Keratinocyte (primary cell): ENCODE results near the gene HOXD13. TPM values are rescaled to one million over a fixed set of nuclear protein-coding genes. Genes with fewer than 3 reads are reported as not detected.
A peak's percentile ranks its signal among the peaks of the same experiment; 100 is the strongest.

Experiments
- DNase-seq: peaks from one replicate; pipeline ENCODE4 v3.0.0-alpha.2; 2011; ENCODE audit warnings: low read depth, missing footprints, low spot score
- FAIRE-seq: peaks from 2 replicates; lab custom pipeline; 2011; peaks lifted over from hg19 to GRCh38; lab: Jason Lieb, UNC
- H2AFZ ChIP-seq: 2 replicates; pipeline ENCODE4 v1.6.0; 2012; ENCODE audit warnings: low read length, control low read depth, inconsistent platforms; ENCODE audit not compliant: control insufficient read depth
- H3K27ac ChIP-seq: 2 replicates; pipeline ENCODE4 v1.5.1; 2011; ENCODE audit warnings: low read length; ENCODE audit not compliant: control insufficient read depth, insufficient read depth
- H3K27me3 ChIP-seq: 3 replicates; pipeline ENCODE4 v1.6.0; 2011; ENCODE audit warnings: low read length; ENCODE audit not compliant: control insufficient read depth, insufficient read depth; ENCODE audit errors: extremely low read depth
- H3K36me3 ChIP-seq, 2 experiments: 2 replicates in 1 of 2; 3 replicates in 1 of 2; pipeline ENCODE4 v1.5.1; 2011; ENCODE audit warnings: low read length in 2 of 2, mild to moderate bottlenecking in 1 of 2; ENCODE audit not compliant: control insufficient read depth in 2 of 2, insufficient read depth in 2 of 2; ENCODE audit errors: extremely low read depth in 1 of 2
- H3K4me1 ChIP-seq: 3 replicates; pipeline ENCODE4 v1.5.1; 2011; ENCODE audit warnings: low read length; ENCODE audit not compliant: control insufficient read depth, insufficient read depth; ENCODE audit errors: extremely low read depth
- H3K4me2 ChIP-seq: 3 replicates; pipeline ENCODE4 v1.6.0; 2011; ENCODE audit warnings: low read depth, low read length; ENCODE audit not compliant: control insufficient read depth, insufficient read depth; ENCODE audit errors: extremely low read depth
- H3K4me3 ChIP-seq, 3 experiments: fragments of 200-600 bp in 1 of 3; sonication (generic) in 1 of 3; 2 replicates in 2 of 3; 3 replicates in 1 of 3; pipeline ENCODE4 v1.5.1; 2011 to 2016; ENCODE audit warnings: low read length in 3 of 3, mild to moderate bottlenecking in 3 of 3, control low read depth in 2 of 3, inconsistent platforms in 1 of 3, low read depth in 1 of 3, mixed read lengths in 1 of 3, mixed run types in 1 of 3, moderate library complexity in 1 of 3; ENCODE audit not compliant: control insufficient read depth in 2 of 3, insufficient read depth in 2 of 3; ENCODE audit errors: extremely low read depth in 1 of 3
- H3K79me2 ChIP-seq: 2 replicates; pipeline ENCODE4 v1.6.0; 2012; ENCODE audit warnings: low read length; ENCODE audit not compliant: control insufficient read depth, insufficient read depth
- H3K9ac ChIP-seq: 3 replicates; pipeline ENCODE4 v1.6.0; 2011; ENCODE audit warnings: low read length; ENCODE audit not compliant: control insufficient read depth, insufficient read depth; ENCODE audit errors: extremely low read depth
- H3K9me1 ChIP-seq: 3 replicates; pipeline ENCODE4 v1.6.0; 2011; ENCODE audit warnings: low read length; ENCODE audit not compliant: control insufficient read depth, insufficient read depth; ENCODE audit errors: extremely low read depth
- H3K9me3 ChIP-seq: 2 replicates; pipeline ENCODE4 v1.5.1; 2012; ENCODE audit warnings: low read depth, low read length; ENCODE audit not compliant: control insufficient read depth
- H4K20me1 ChIP-seq: 3 replicates; pipeline ENCODE4 v1.6.0; 2011; ENCODE audit warnings: low read length; ENCODE audit not compliant: control insufficient read depth, insufficient read depth; ENCODE audit errors: extremely low read depth
- EZH2 ChIP-seq: IDR thresholded peaks from one replicate; pipeline ENCODE4 v1.6.1; 2012; ENCODE audit warnings: inconsistent platforms, mild to moderate bottlenecking, low read length, moderate library complexity
- dilution Hi-C: fragments of 300-500 bp; cut with MboI; formaldehyde crosslinking; loops from one replicate; pipeline ENCODE4 v1.7.0; 2020; ENCODE audit warnings: low sequenced_read_pairs; ENCODE audit not compliant: extremely low pct_ligation_motif_present
- polyA plus RNA-seq, 5 experiments: library from polyadenylated mRNA; depleted of rRNA in 3 of 5; stranded (reverse) in 3 of 5; stranded (forward) in 1 of 5; unstranded in 1 of 5; fragments of >200 nt; gene quantifications; 1 replicate in 1 of 5; 2 replicates in 3 of 5; 3 replicates in 1 of 5; pipeline versions ENCODE4 v1.2.1 to v1.2.3, GENCODE V29; 2011 to 2012; ENCODE audit warnings: missing spikeins in 2 of 5, low read depth in 1 of 5, low replicate concordance in 1 of 5
- TF ChIP-seq, protein P1 (sequence below), 3 experiments: IDR thresholded peaks in 1 of 3; conservative IDR thresholded peaks in 1 of 3; optimal IDR thresholded peaks in 1 of 3; 2 replicates in 2 of 3; 3 replicates in 1 of 3; pipeline versions ENCODE3 to v1.5.1; 2011; ENCODE audit warnings: low read length in 3 of 3, mild to moderate bottlenecking in 3 of 3, moderate library complexity in 2 of 3, control low read depth in 1 of 3, inconsistent platforms in 1 of 3; ENCODE audit not compliant: insufficient read depth in 2 of 3; ENCODE audit errors: extremely low read depth in 1 of 3

HOXD13 gene
- polyA plus RNA-seq, 1 donor (not counting 4 experiments of a cell fraction or from before 2014, with no cell fraction given): not detected

DNA sequence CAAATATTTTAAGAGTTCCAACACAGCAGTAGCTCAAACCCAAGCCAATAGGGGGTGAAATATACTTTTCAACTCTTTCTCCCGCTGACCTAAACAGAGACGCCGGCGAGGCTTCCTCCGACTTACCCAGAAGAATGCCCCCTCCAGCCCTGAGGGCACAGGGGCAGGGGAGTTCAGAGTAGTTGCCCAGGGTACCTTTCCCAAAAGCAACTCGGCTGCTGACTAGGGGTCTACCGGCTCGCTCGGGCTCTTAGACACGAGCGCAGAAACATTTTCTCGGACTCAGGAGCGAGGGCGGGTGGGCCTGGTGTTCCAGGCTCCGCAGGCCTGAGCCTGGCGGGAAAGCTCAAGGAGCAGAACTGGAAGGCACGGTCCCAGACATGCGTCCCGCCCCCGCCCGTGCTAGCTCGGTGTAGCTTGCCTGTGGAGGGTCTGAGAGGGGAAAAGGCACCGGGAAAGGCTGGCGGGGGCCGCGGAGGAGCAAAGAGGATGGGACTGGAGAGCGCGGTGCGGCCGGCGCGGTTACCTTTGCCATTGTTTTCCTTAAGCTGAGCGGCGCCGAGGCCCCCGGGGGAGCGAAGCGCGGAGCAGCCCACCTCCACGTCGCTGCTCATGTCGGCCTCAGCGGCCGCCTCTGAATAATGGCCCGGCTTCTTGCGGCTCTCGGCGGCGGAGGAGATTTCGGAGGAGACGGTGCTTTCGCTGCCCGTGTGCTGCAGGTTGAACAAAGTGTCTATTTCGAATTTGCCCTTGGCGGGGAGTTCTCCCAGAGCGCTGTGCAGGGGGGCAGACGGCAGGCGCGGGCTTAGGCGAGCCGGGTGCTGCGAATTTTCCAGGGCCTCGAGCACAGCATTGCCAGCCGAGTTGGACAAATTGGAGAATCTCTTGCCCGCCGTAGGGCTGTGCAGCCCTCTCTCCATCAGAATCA lies 9.4 kb upstream of the HOXD13 start:
- Histone ChIP-seq H3K4me2 (no peak overlapping the region), H3K27ac (no peak overlapping the region), H3K27me3 (peaks cover 98% of the 10 kb centered on the region), H4K20me1 (no peaks in the 10 kb centered on the region), H3K36me3 (no peaks in the 10 kb centered on the region), H3K9ac (no peak overlapping the region), H3K9me3 (peaks cover 18% of the 10 kb centered on the region), H3K79me2 (no peaks in the 10 kb centered on the region), H3K4me3 (no peak overlapping the region), H3K4me1 (no peaks in the 10 kb centered on the region), H3K9me1 (no peaks in the 10 kb centered on the region), H2AFZ (no peak overlapping the region)
- dilution Hi-C loops: no loop called here
- FAIRE-seq (no peak), DNase-seq (no peak)
- peak; percentile 29 for TF ChIP-seq EZH2
- TF ChIP-seq, protein P1, sequence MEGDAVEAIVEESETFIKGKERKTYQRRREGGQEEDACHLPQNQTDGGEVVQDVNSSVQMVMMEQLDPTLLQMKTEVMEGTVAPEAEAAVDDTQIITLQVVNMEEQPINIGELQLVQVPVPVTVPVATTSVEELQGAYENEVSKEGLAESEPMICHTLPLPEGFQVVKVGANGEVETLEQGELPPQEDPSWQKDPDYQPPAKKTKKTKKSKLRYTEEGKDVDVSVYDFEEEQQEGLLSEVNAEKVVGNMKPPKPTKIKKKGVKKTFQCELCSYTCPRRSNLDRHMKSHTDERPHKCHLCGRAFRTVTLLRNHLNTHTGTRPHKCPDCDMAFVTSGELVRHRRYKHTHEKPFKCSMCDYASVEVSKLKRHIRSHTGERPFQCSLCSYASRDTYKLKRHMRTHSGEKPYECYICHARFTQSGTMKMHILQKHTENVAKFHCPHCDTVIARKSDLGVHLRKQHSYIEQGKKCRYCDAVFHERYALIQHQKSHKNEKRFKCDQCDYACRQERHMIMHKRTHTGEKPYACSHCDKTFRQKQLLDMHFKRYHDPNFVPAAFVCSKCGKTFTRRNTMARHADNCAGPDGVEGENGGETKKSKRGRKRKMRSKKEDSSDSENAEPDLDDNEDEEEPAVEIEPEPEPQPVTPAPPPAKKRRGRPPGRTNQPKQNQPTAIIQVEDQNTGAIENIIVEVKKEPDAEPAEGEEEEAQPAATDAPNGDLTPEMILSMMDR (optimal IDR thresholded peaks at IDR 0.05 in 1 of 3, IDR thresholded peaks at IDR 0.05 in 1 of 3, conservative IDR thresholded peaks at IDR 0.05 in 1 of 3; ENCODE audit: extremely low read depth in 1 of 3, insufficient read depth in 2 of 3, low read length in 3 of 3): no peak

DNA sequence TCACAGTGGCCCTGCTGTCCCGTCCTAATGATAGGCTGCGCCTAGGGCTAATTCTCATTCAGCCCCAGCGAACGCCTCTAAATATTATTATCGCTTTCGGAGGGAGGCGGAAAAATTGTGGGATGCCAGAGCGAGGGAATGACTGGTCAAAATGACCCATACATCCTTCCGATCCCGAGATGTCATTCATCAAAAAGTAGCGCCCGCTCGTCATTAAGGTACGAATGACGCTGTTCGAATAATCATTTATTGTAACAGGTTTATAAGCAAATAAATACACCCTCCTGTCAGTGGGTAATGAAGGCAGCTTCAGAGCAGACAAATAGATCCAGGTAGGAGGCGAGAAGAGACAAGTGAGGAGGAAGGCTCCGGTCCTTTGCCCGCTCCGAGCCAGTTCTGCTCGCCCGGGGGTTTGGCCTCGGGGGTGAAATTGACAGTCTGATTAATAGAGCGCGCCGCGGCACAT lies 8.7 kb upstream of the HOXD13 start, which contains the start of gene EVX2:
TSS of gene EVX2 (minus strand) at position 167 of the 466 bp plus-strand sequence. CDS start 186 bp downstream, outside the sequence.
- FAIRE-seq: no peak

More for the DNA sequence above, 8.7 kb upstream of the HOXD13 start, which contains the start of gene EVX2:
- Histone ChIP-seq H3K9me3 (peaks cover 16% of the 10 kb centered on the region), H3K4me2 (no peak within 1 kb of the TSS), H3K9me1 (no peaks in the 10 kb centered on the region), H3K4me3 (no peak within 1 kb of the TSS), H3K27ac (no peak within 1 kb of the TSS), H4K20me1 (no peaks in the 10 kb centered on the region), H3K36me3 (no peaks in the 10 kb centered on the region), H3K79me2 (no peaks in the 10 kb centered on the region), H3K27me3 (peaks cover 98% of the 10 kb centered on the region), H3K9ac (no peak within 1 kb of the TSS), H2AFZ (no peak within 1 kb of the TSS), H3K4me1 (no peaks in the 10 kb centered on the region)
- TF ChIP-seq, protein P1 (optimal IDR thresholded peaks at IDR 0.05 in 1 of 3, IDR thresholded peaks at IDR 0.05 in 1 of 3, conservative IDR thresholded peaks at IDR 0.05 in 1 of 3; ENCODE audit: extremely low read depth in 1 of 3, insufficient read depth in 2 of 3, low read length in 3 of 3): no peak
- peak; percentile 39 for TF ChIP-seq EZH2
- DNase-seq: no peak
- dilution Hi-C loops: no loop called here
